Hepatocyte (in vitro differentiated cells): Measurements from ENCODE around the gene POU2F1. TPM values are rescaled to one million over a fixed set of nuclear protein-coding genes. Genes with fewer than 3 reads are reported as not detected.

Experiments
- DNase-seq: peaks from one replicate; pipeline ENCODE4 v3.0.0-alpha.2; 2016; ENCODE audit warnings: low spot score
- H2AFZ ChIP-seq: fragments of 200-600 bp; sonication (generic); 2 replicates; pipeline ENCODE4 v1.6.0; 2016; ENCODE audit warnings: antibody characterized with exemption, mild to moderate bottlenecking
- H3K27ac ChIP-seq: fragments of 200-600 bp; sonication (generic); 2 replicates; pipeline ENCODE4 v1.5.1; 2016; ENCODE audit warnings: mild to moderate bottlenecking
- H3K27me3 ChIP-seq: fragments of 200-600 bp; sonication (generic); 2 replicates; pipeline ENCODE4 v1.6.1; 2016
- H3K36me3 ChIP-seq: fragments of 200-600 bp; sonication (generic); replicated peaks from 2 replicates; pipeline ENCODE4 v1.5.1; 2016; ENCODE audit warnings: low read depth; ENCODE audit not compliant: insufficient read depth
- H3K4me1 ChIP-seq: fragments of 200-600 bp; sonication (generic); 2 replicates; pipeline ENCODE4 v1.5.1; 2016; ENCODE audit warnings: mild to moderate bottlenecking, moderate library complexity; ENCODE audit not compliant: insufficient read depth
- H3K4me2 ChIP-seq: fragments of 200-600 bp; sonication (generic); 2 replicates; pipeline ENCODE4 v1.6.0; 2016
- H3K4me3 ChIP-seq: fragments of 200-600 bp; sonication (generic); 2 replicates; pipeline ENCODE4 v1.5.1; 2016; ENCODE audit warnings: mild to moderate bottlenecking
- H3K79me2 ChIP-seq: fragments of 200-600 bp; sonication (generic); 2 replicates; pipeline ENCODE4 v1.6.0; 2017; ENCODE audit warnings: mild to moderate bottlenecking
- H3K9me2 ChIP-seq: fragments of 200-600 bp; sonication (generic); replicated peaks from 2 replicates; pipeline ENCODE4 v1.6.0; 2017; ENCODE audit warnings: mild to moderate bottlenecking; ENCODE audit not compliant: insufficient read depth
- H3K9me3 ChIP-seq: fragments of 200-600 bp; sonication (generic); 2 replicates; pipeline ENCODE4 v1.5.1; 2016; ENCODE audit warnings: low read depth, mild to moderate bottlenecking
- H4K20me1 ChIP-seq: fragments of 200-600 bp; sonication (generic); 2 replicates; pipeline ENCODE4 v1.6.0; 2016; ENCODE audit warnings: mild to moderate bottlenecking; ENCODE audit not compliant: insufficient read depth, poor library complexity, severe bottlenecking
- CTCF ChIP-seq: fragments of 200-600 bp; sonication (generic); IDR thresholded peaks from 2 replicates; pipeline ENCODE4 v1.5.1; 2016; ENCODE audit warnings: antibody characterized with exemption, mild to moderate bottlenecking; ENCODE audit not compliant: poor library complexity
- EZH2 ChIP-seq: fragments of 200-600 bp; sonication (generic); IDR thresholded peaks from 2 replicates; pipeline ENCODE4 v1.6.1; 2016; ENCODE audit warnings: antibody characterized with exemption, mild to moderate bottlenecking, borderline replicate concordance
- EZH2phosphoT487 ChIP-seq: fragments of 200-600 bp; sonication (generic); IDR thresholded peaks from one replicate; pipeline ENCODE4 v1.6.1; 2018; ENCODE audit warnings: antibody characterized with exemption, mild to moderate bottlenecking, low read depth, moderate library complexity; ENCODE audit not compliant: unreplicated experiment, severe bottlenecking
- WGBS: methylation state at CpG from one replicate; pipeline ENCODE4 v1.1.6; 2016; ENCODE audit warnings: low lambda C conversion rate; ENCODE audit errors: missing lambda C conversion rate; 5-methylcytosine and 5-hydroxymethylcytosine counted together
- polyA plus RNA-seq: library from polyadenylated mRNA; unstranded; fragments of >200 nt; fragmentation: Nextera tagmentation; extraction: Ambion mirVana; gene quantifications from 2 replicates; pipeline ENCODE4 v1.2.1, GENCODE V29; 2016
- total RNA-seq: library from RNA; depleted of rRNA; stranded (reverse); fragments of >200 nt; gene quantifications from 2 replicates; pipeline ENCODE4 v1.2.3, GENCODE V29; 2014

POU2F1 gene
- total and polyA plus RNA-seq, 2 experiments from 2014 or later: 11.9 to 14.5 TPM

DNA sequence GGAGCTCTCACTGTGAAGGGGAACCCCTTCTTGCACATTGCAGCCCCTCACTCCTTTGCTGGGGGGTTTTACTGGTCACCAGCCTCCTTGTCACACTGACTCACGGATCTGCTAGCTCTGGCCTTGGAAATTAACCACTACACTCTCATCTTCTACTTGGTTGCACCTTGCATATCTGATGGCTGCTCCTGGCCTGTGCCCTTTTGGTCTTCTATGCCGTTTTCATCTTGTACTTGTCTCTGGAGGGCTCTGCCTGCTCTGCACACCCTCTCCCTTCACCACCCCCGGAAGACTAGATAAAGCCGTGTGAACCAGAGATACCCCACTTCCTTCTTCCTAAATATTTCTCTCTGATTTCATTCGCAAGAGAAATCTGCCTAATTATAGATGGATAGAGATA, 253.1 kb downstream of the POU2F1 start:
- Histone ChIP-seq H2AFZ (no peak overlapping the region), H4K20me1 (no peaks in the 10 kb centered on the region), H3K27me3 (no peaks in the 10 kb centered on the region), H3K36me3 (no peaks in the 10 kb centered on the region), H3K79me2 (no peaks in the 10 kb centered on the region), H3K9me2 (no peaks in the 10 kb centered on the region), H3K4me3 (no peak overlapping the region), H3K4me2 (no peak overlapping the region), H3K9me3 (no peaks in the 10 kb centered on the region), H3K27ac (no peak overlapping the region), H3K4me1 (no peaks in the 10 kb centered on the region)
- TF ChIP-seq EZH2: no peak
- TF ChIP-seq EZH2phosphoT487: no peak
- TF ChIP-seq CTCF: no peak
- WGBS: 46% methylated on average over 5 of the region's 5 CpGs
- DNase-seq: no peak

DNA sequence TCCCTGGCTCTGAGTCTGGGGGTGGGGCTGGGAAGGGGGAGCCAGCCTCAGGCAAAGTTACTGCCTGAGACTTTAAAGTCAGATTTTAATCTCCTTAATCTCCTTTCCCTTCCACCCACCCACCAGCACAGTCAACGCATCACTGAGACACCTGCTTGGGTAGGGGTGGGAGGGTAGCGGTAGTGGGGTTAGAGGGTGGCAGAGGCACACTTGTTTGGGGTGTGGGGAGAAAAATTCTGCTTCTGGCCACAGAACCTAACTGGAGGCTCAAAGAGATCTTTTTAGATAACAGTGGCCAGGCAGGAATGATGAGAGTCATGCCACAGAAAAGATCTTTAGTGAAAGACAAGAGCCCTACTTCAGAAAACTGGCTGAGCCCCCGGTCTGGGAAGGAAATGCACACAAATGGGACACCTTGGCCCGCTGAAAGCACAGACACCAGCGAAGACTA, 253.5 kb downstream of the POU2F1 start:
- no peaks in the 10 kb centered on the region for H3K79me2 ChIP-seq
- no peak for DNase-seq
- H4K20me1 ChIP-seq: no peaks in the 10 kb centered on the region
- no peaks in the 10 kb centered on the region for H3K36me3 ChIP-seq
- H3K9me3 ChIP-seq: no peaks in the 10 kb centered on the region
- no peaks in the 10 kb centered on the region for H3K9me2 ChIP-seq
- WGBS: 63% methylated on average over 5 of the region's 5 CpGs
- H3K27ac ChIP-seq: no peak overlapping the region
- TF ChIP-seq EZH2: no peak
- TF ChIP-seq EZH2phosphoT487: no peak
- TF ChIP-seq CTCF: no peak
- no peak overlapping the region for H2AFZ ChIP-seq
- H3K4me1 ChIP-seq: no peaks in the 10 kb centered on the region
- no peak overlapping the region for H3K4me3 ChIP-seq
- no peaks in the 10 kb centered on the region for H3K27me3 ChIP-seq
- H3K4me2 ChIP-seq: no peak overlapping the region

- WGBS: 100% methylated on average over 2 of the region's 2 CpGs
- DNase-seq: no peak
- H3K36me3 ChIP-seq: no peaks in the 10 kb centered on the region
- H3K9me3 ChIP-seq: no peaks in the 10 kb centered on the region
- H2AFZ ChIP-seq: no peak overlapping the region
- no peaks in the 10 kb centered on the region for H3K79me2 ChIP-seq
- H3K27ac ChIP-seq: no peak overlapping the region
- TF ChIP-seq EZH2phosphoT487 (no peak), EZH2 (no peak), CTCF (no peak)
- no peak overlapping the region for H3K4me2 ChIP-seq
- H3K9me2 ChIP-seq: no peaks in the 10 kb centered on the region
- H4K20me1 ChIP-seq: no peaks in the 10 kb centered on the region
- H3K4me3 ChIP-seq: no peak overlapping the region
- no peaks in the 10 kb centered on the region for H3K4me1 ChIP-seq
- H3K27me3 ChIP-seq: no peaks in the 10 kb centered on the region
Measured at GRCh38 chr1:167476061-167476460, 255.4 kb downstream of the POU2F1 start.

Other genes with a start within 250 kb of the POU2F1 start
- 2.4 and 3.4 TPM in 2 replicates for gene ILDR2, start 245.3 kb upstream of the POU2F1 start, total RNA-seq
- 0.28 and 1.6 TPM in 2 replicates for gene ILDR2, start 245.3 kb upstream of the POU2F1 start, polyA plus RNA-seq
- not detected in 2 replicates for gene MAEL, start 231.6 kb upstream of the POU2F1 start, total RNA-seq
- gene MAEL, start 231.6 kb upstream of the POU2F1 start, polyA plus RNA-seq: 0.45 TPM in 1 of 2 replicates, not detected in the other
- 5.8 and 7.2 TPM in 2 replicates for gene GPA33, start 130.5 kb upstream of the POU2F1 start, total RNA-seq
- gene GPA33, start 130.5 kb upstream of the POU2F1 start, polyA plus RNA-seq: 1.5 and 3.9 TPM in 2 replicates
- gene STYXL2, start 126.8 kb upstream of the POU2F1 start, total RNA-seq: 0.07 and 0.20 TPM in 2 replicates
- gene STYXL2, start 126.8 kb upstream of the POU2F1 start, polyA plus RNA-seq: 0.40 and 0.58 TPM in 2 replicates